Measurements from ENCODE around the gene ANKH.

The ANKH gene

DNA sequence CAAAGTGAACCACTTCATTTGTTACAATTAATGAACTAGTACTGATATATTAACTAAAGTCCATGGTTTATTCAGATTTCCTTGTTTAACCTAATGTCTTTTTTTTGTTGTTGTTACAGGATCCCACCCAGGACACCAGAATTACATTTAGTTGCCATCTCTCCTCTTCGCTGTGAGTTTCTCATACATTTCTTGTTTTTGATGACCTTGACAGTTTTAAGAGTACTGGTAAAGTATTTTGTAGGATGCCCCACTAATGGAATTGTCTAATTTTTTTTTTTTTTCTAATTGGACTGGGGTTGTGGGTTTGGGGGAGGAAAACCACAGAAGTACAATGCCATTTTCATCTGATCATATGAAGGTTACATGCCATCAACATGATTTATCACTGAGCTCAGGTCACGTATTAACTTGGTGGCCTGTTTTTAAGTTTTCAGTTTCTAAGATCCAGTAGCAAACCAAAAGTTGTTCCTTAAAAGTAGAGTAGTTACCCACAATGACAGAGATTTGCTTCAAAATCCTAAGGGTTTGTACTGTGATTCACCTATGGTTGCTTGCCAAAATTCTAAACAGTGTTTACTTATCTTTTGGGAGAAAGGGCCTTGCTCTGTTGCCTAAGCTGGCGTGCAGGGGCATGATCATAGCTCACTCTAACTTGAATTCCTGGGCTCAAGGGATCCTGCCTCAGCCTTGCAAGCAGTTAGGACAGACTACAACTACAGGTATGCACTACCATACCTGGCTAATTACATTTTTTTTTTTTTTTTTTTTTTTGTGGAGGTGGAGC lies 211.6 kb downstream of the ANKH start:
- no peak for DNase-seq

DNA sequence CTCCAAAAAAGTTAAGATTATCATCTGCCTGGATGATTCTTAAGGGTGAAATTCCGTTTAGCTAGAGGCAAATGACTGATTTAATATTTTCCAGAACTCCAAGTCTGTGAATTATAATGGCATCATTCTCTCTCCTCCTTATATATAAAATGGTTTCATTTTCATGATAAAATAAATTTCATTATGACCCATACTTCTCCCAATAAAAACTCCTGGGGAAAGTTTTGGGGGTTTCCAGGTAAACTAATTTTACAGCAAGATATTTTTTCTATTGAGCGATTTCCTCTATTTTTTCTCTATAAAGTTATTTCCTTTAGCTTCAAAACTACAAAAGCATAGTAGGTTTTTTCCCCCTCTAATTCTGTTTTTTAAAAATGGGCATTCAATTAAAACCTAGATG lies 214.7 kb downstream of the ANKH start:
- DNase-seq = no peak

DNA sequence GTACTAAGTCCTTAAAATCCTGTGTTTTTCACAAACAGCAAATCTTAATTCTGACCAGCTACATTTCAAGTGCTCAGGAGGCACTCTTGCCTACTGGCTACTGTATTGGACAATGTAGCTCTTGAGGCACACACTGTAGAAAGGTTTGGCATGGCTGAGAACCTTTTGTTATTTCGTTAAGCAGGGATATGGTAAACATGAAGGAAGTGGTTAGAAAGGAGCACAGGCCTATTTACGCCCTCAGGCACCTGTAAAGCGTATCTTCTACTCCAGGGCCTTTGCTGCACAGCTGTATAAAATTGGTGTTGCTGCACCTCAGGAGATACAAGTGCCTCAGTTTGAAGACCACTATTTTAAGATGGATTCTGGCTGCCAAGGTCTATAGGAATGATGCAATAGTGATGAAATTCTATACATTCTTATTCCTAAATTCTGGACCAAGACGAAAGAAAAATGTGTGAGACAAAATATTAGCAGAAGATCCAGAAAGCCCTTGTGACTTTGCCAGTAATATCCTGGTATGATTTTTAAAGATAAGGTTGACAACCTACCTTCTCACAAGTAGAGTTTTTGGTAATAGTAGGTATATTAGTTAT lies 216.3 kb downstream of the ANKH start:
- DNase-seq = no peak
